Vagina (tissue), 2 donors: ENCODE measurements around the gene SERPINB2.

Experiments
- CTCF ChIP-seq, 3 experiments: fragments of 450-650 bp in 2 of 3; fragments of 200-600 bp in 1 of 3; sonication (generic) in 1 of 3; IDR thresholded peaks; one replicate each; pipeline ENCODE4 v1.5.1; 2017 to 2019; ENCODE audit warnings: antibody characterized with exemption in 3 of 3, mild to moderate bottlenecking in 2 of 3, moderate library complexity in 2 of 3
- POLR2A ChIP-seq, 2 donors: fragments of 450-650 bp; IDR thresholded peaks; one replicate each; pipeline ENCODE4 v1.6.1; 2017; ENCODE audit warnings: antibody characterized with exemption in 2 of 2, mild to moderate bottlenecking in 2 of 2, moderate library complexity in 2 of 2

- TF ChIP-seq POLR2A (IDR thresholded peaks at IDR 0.05) (no peak), CTCF (IDR thresholded peaks at IDR 0.05) (no peak)
Observed at GRCh38 chr18:63872586-63872985, 14.9 kb upstream of the SERPINB2 start.
